Renal cortical epithelial cell (primary cell): Measurements from ENCODE around the gene KSR2. TPM values are rescaled to one million over a fixed set of nuclear protein-coding genes. Genes with fewer than 3 reads are reported as not detected.
"Not testable (repeated sequence)": the region's sequence is repeated elsewhere in the genome, so short reads cannot be mapped to it uniquely, and the experiment has no call there.

Source experiments
- DNase-seq: peaks from one replicate; pipeline ENCODE4 v3.0.0-alpha.2; 2011; ENCODE audit warnings: low read depth
- total RNA-seq: library from RNA; depleted of rRNA; stranded (reverse); fragments of >200 nt; gene quantifications from 2 replicates; pipeline ENCODE4 v1.2.3, GENCODE V29; 2014

KSR2 gene
- total RNA-seq, 1 donor from 2014 or later: 0.65 TPM

GRCh38 chr12:117892441-117892840 is 76.3 kb downstream of the KSR2 start:
- DNase-seq: no peak

- DNase-seq: peak; percentile 16
Measured at GRCh38 chr12:117891265-117891664, 77.5 kb downstream of the KSR2 start.

- no peak for DNase-seq
Measured at GRCh38 chr12:117890644-117891043, 78.1 kb downstream of the KSR2 start.

- DNase-seq: no peak
Measured at GRCh38 chr12:117890137-117890536, 78.7 kb downstream of the KSR2 start.

- DNase-seq: no peak
Measured at GRCh38 chr12:117889098-117889497, 79.7 kb downstream of the KSR2 start.

GRCh38 chr12:117885211-117885610 is 83.6 kb downstream of the KSR2 start:
- no peak for DNase-seq

- DNase-seq: no peak
Measured at GRCh38 chr12:117884161-117884560, 84.6 kb downstream of the KSR2 start.

- DNase-seq: no peak
Measured at GRCh38 chr12:117882603-117883184, 86.1 kb downstream of the KSR2 start.

GRCh38 chr12:117882181-117882580 is 86.6 kb downstream of the KSR2 start:
- no peak for DNase-seq

- no peak for DNase-seq
Measured at GRCh38 chr12:117881517-117881916, 87.3 kb downstream of the KSR2 start.

- DNase-seq: no peak
Measured at GRCh38 chr12:117878605-117879004, 90.2 kb downstream of the KSR2 start.

GRCh38 chr12:117876436-117876816 is 92.4 kb downstream of the KSR2 start:
- no peak for DNase-seq

- peak; percentile 47 for DNase-seq
Measured at GRCh38 chr12:117875744-117876435, 92.9 kb downstream of the KSR2 start.

GRCh38 chr12:117874842-117875434 is 93.9 kb downstream of the KSR2 start:
- DNase-seq: peak; percentile 36

- not testable (repeated sequence) for DNase-seq
Measured at GRCh38 chr12:117874198-117874597, 94.6 kb downstream of the KSR2 start.

GRCh38 chr12:117872546-117873169 is 96.1 kb downstream of the KSR2 start:
- no peak for DNase-seq

GRCh38 chr12:117869551-117869950 is 99.2 kb downstream of the KSR2 start:
- DNase-seq: no peak

GRCh38 chr12:117867348-117867747 is 101.4 kb downstream of the KSR2 start:
- no peak for DNase-seq

GRCh38 chr12:117865505-117865904 is 103.3 kb downstream of the KSR2 start:
- no peak for DNase-seq

GRCh38 chr12:117863002-117863709 is 105.6 kb downstream of the KSR2 start:
- peak; percentile 68 for DNase-seq

- no peak for DNase-seq
Measured at GRCh38 chr12:117861691-117862090, 107.1 kb downstream of the KSR2 start.

- DNase-seq: not testable (repeated sequence)
Measured at GRCh38 chr12:117860787-117861290, 108.0 kb downstream of the KSR2 start.
